K562 (cell line): ENCODE data around the gene LSM4. TPM values are rescaled to one million over a fixed set of nuclear protein-coding genes. Genes with fewer than 3 reads are reported as not detected.

Experiments used
- ARID3A ChIP-seq: IDR thresholded peaks from 2 replicates; pipeline ENCODE4 v1.6.1; 2012; ENCODE audit warnings: low read depth, low read length, improper control_type of control experiment, borderline replicate concordance
- CBFA2T2 ChIP-seq: fragments of 450-650 bp; conservative IDR thresholded peaks from 2 replicates; pipeline ENCODE4 v1.6.1; 2017; ENCODE audit warnings: mild to moderate bottlenecking
- DEAF1 ChIP-seq: fragments of 450-650 bp; formaldehyde crosslinking; IDR thresholded peaks from 2 replicates; pipeline ENCODE4 v1.4.0; 2020; ENCODE audit warnings: mild to moderate bottlenecking, moderate library complexity
- E2F8 ChIP-seq: fragments of 450-650 bp; IDR thresholded peaks from 2 replicates; pipeline ENCODE4 v1.7.1; 2018; ENCODE audit warnings: mild to moderate bottlenecking, low read depth; ENCODE audit not compliant: partially characterized antibody
- FOS ChIP-seq: IDR thresholded peaks from 3 replicates; pipeline ENCODE4 v1.6.1; 2011; ENCODE audit not compliant: insufficient read length; ENCODE audit errors: extremely low read depth
- HMBOX1 ChIP-seq: sonication (generic); IDR thresholded peaks from 2 replicates; pipeline ENCODE4 v1.6.1; 2016
- KAT8 ChIP-seq: fragments of 450-650 bp; IDR thresholded peaks from 2 replicates; pipeline ENCODE4 v1.6.1; 2016; ENCODE audit warnings: low read depth, mild to moderate bottlenecking
- MCM5 ChIP-seq: fragments of 450-650 bp; IDR thresholded peaks from 2 replicates; pipeline ENCODE4 v1.6.1; 2016; ENCODE audit warnings: low read depth
- MTA1 ChIP-seq: fragments of 450-650 bp; IDR thresholded peaks from 2 replicates; pipeline ENCODE4 v1.6.1; 2017; ENCODE audit warnings: borderline replicate concordance
- MTA2 ChIP-seq: fragments of 450-650 bp; IDR thresholded peaks from 2 replicates; pipeline ENCODE4 v1.6.1; 2016; ENCODE audit warnings: low read depth
- NR3C1 ChIP-seq: sonication (generic); formaldehyde crosslinking; IDR thresholded peaks from 2 replicates; pipeline ENCODE4 v1.8.1; 2022; ENCODE audit warnings: missing genetic modification reagents
- SOX6 ChIP-seq: fragments of 450-650 bp; IDR thresholded peaks from 2 replicates; pipeline ENCODE4 v1.6.1; 2014; ENCODE audit warnings: mild to moderate bottlenecking
- TGIF2 ChIP-seq: sonication (generic); formaldehyde crosslinking; IDR thresholded peaks from 2 replicates; pipeline ENCODE4 v1.8.1; 2022; ENCODE audit warnings: mild to moderate bottlenecking, missing genetic modification reagents, moderate library complexity
- TRIM24 ChIP-seq, 2 experiments: fragments of 450-650 bp; IDR thresholded peaks; 2 replicates each; pipeline ENCODE4 v1.6.1; 2016
- WHSC1 ChIP-seq: IDR thresholded peaks from one replicate; pipeline ENCODE4 v1.6.1; 2012; ENCODE audit warnings: low read length, control low read depth, inconsistent platforms
- ZFPM2 ChIP-seq: fragments of 250-450 bp; sonication (Bioruptor Pico); IDR thresholded peaks from 2 replicates; pipeline ENCODE4 v1.5.1; 2022; ENCODE audit warnings: mild to moderate bottlenecking
- ZNF12 ChIP-seq: sonication (generic); formaldehyde crosslinking; IDR thresholded peaks from 2 replicates; pipeline ENCODE4 v1.4.0; 2020; ENCODE audit warnings: mild to moderate bottlenecking, missing genetic modification reagents
- ZNF143 ChIP-seq: sonication (generic); formaldehyde crosslinking; IDR thresholded peaks from 2 replicates; pipeline ENCODE4 v1.9.0; 2022; ENCODE audit warnings: mild to moderate bottlenecking, missing genetic modification reagents
- ZNF449 ChIP-seq: fragments of 250-450 bp; sonication (Bioruptor Pico); IDR thresholded peaks from 2 replicates; pipeline ENCODE4 v1.8.0; 2022; ENCODE audit warnings: moderate library complexity, mild to moderate bottlenecking, inconsistent platforms
- ZNF584 ChIP-seq: fragments of 200-800 bp; sonication (Bioruptor generic); IDR thresholded peaks from 2 replicates; pipeline ENCODE4 v1.6.1; 2016; ENCODE audit warnings: low read depth, mild to moderate bottlenecking, missing genetic modification characterization, missing compliant biosample characterization
- ZNF695 ChIP-seq: fragments of 450-650 bp; formaldehyde crosslinking; IDR thresholded peaks from 2 replicates; pipeline ENCODE4 v1.4.0; 2020; ENCODE audit warnings: mild to moderate bottlenecking, moderate library complexity
- polyA plus RNA-seq, 8 experiments: library from polyadenylated mRNA; depleted of rRNA in 4 of 8; stranded (reverse) in 5 of 8; unstranded in 3 of 8; fragments of >200 nt; fragmentation: Nextera tagmentation in 2 of 8; fragmentation: Illumina TruSeq in 1 of 8; extraction: Ambion mirVana in 2 of 8; extraction: Trizol in 1 of 8; gene quantifications; 2 replicates each; pipeline versions ENCODE4 v1.2.1 to v1.2.3, GENCODE V29; 2011 to 2014; ENCODE audit warnings: inconsistent platforms in 1 of 8, missing spikeins in 1 of 8
- total RNA-seq, 7 experiments: library from RNA; depleted of rRNA in 6 of 7; stranded (reverse); fragments of >200 nt in 6 of 7; fragmentation: Illumina TruSeq in 2 of 7; extraction: Trizol in 2 of 7; gene quantifications; 2 replicates each; pipeline versions ENCODE4 v1.2.1 to v1.2.3, GENCODE V29; 2011 to 2021; ENCODE audit warnings: low replicate concordance in 1 of 7

Gene LSM4
- total and polyA plus RNA-seq, 9 of the 15 experiments (the other 6 are each of a cell fraction or from before 2014, with no cell fraction given) = 11.9 to 763 (median 202) TPM

GRCh38 chr19:18317961-18318800 is 4.7 kb downstream of the LSM4 start (continued):
- TF ChIP-seq ARID3A (no peak), ZNF143 (CRISPR knock-in tag) (0 out of 2 replicates have a peak, but pooled peaks have one; percentile 27), TRIM24 (IDR thresholded peaks at IDR 0.05) (peak; percentile 21 to 34; a peak in 1 of 4 replicates), SOX6 (no peak), FOS (no peak), KAT8 (no peak), E2F8 (no peak), CBFA2T2 (peak; percentile 53), MTA1 (no peak), ZNF449 (CRISPR knock-in tag) (peak; percentile 63; the same call in 1 of the 2 replicates), MCM5 (no peak), ZNF584 (CRISPR knock-in tag) (no peak; the same call in 1 of the 2 replicates), ZNF12 (CRISPR knock-in tag) (no peak), NR3C1 (CRISPR knock-in tag) (no peak), TGIF2 (CRISPR knock-in tag) (no peak), DEAF1 (CRISPR knock-in tag) (no peak), ZNF695 (CRISPR knock-in tag) (no peak), WHSC1 (no peak), MTA2 (0 out of 2 replicates have a peak, but pooled peaks have one; percentile 26), ZFPM2 (CRISPR knock-in tag) (no peak), HMBOX1 (no peak)
